Cortex of kidney (tissue), 1 donor: ENCODE measurements around the gene BHLHA15.

Experiments used
- DNase-seq: peaks from one replicate; lab custom pipeline; 2025; lab: John Stamatoyannopoulos, UW

Gene BHLHA15

GRCh38 chr7:98211221-98211675 lies at the start of gene BHLHA15:
BHLHA15 (plus strand) TSS chr7:98211439; CDS start chr7:98212310, 871 bp downstream.
- DNase-seq: no peak

- DNase-seq: no peak
Observed at GRCh38 chr7:98162758-98163157, 48.5 kb upstream of the BHLHA15 start.

- no peak for DNase-seq
Observed at GRCh38 chr7:98163269-98163668, 48.0 kb upstream of the BHLHA15 start.

- no peak for DNase-seq
Observed at GRCh38 chr7:98163704-98164494, 47.3 kb upstream of the BHLHA15 start.

- DNase-seq: no peak
Observed at GRCh38 chr7:98165827-98166667, 45.2 kb upstream of the BHLHA15 start.

- no peak for DNase-seq
Observed at GRCh38 chr7:98166668-98166970, 44.6 kb upstream of the BHLHA15 start.

GRCh38 chr7:98167653-98168052 lies 43.6 kb upstream of the BHLHA15 start:
- DNase-seq: no peak

- no peak for DNase-seq
Observed at GRCh38 chr7:98168181-98168903, 42.9 kb upstream of the BHLHA15 start.

GRCh38 chr7:98168904-98169621 lies 42.2 kb upstream of the BHLHA15 start:
- no peak for DNase-seq

- no peak for DNase-seq
Observed at GRCh38 chr7:98170966-98171365, 40.3 kb upstream of the BHLHA15 start.

GRCh38 chr7:98171449-98171848 lies 39.8 kb upstream of the BHLHA15 start:
- DNase-seq: no peak

GRCh38 chr7:98174334-98175259 lies 36.6 kb upstream of the BHLHA15 start:
- DNase-seq: no peak

- DNase-seq: no peak
Observed at GRCh38 chr7:98175260-98175940, 35.8 kb upstream of the BHLHA15 start.

GRCh38 chr7:98177553-98177952 lies 33.7 kb upstream of the BHLHA15 start:
- DNase-seq: no peak

- DNase-seq: no peak
Observed at GRCh38 chr7:98178321-98178720, 32.9 kb upstream of the BHLHA15 start.

- no peak for DNase-seq
Observed at GRCh38 chr7:98178762-98179490, 32.3 kb upstream of the BHLHA15 start.

- no peak for DNase-seq
Observed at GRCh38 chr7:98180751-98181150, 30.5 kb upstream of the BHLHA15 start.

- DNase-seq: no peak
Observed at GRCh38 chr7:98185101-98185500, 26.1 kb upstream of the BHLHA15 start.

- DNase-seq: no peak
Observed at GRCh38 chr7:98186452-98187137, 24.6 kb upstream of the BHLHA15 start.
